ENCODE data around the gene CORO6. TPM values are rescaled to one million over a fixed set of nuclear protein-coding genes. Genes with fewer than 3 reads are reported as not detected.

CORO6 gene
- total RNA-seq, 1 experiment from 2014 or later = 2.3 TPM

DNA sequence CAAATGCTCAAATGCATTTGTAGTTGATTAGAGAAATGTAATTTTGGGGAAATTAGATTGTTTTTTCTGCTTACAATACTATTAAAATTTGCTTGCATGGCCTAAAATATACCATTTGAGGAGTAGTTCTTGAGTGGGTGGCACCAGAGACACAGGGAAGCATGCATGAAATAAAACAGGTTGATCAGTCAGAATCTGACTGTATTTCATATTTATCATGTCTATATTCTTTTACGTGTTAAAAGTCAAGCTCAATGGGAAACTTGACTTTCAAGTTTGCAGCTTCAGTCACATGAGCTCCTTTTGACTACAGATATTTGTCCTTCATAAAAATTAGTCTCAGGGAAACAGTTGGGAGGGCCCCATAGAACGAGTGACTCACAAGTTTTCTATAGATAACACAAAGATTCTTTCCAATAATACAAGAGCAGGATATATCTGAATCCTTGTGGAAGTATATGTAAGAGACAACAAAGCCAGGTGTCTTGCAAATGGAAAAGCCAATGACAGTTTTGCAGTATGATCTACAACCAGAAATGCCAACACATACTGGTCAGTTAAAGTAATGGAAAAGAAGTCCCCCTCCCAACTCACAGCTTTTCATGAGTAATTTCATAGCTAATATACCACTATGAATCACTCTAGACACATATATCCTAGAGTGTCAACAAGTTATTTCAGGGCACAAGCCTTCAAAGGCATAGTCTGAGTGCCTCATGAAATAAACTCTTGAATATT lies 42.2 kb upstream of the CORO6 start:
- Histone ChIP-seq H2BK12ac (ENCODE audit: insufficient read length, low read depth, low read length) (no peak overlapping the region), H3K14ac (ENCODE audit: insufficient read depth, low read length) (no peak overlapping the region), H2BK120ac (ENCODE audit: low read depth, low read length, poor library complexity, severe bottlenecking) (no peak overlapping the region), H3T11ph (ENCODE audit: low read length) (no peak overlapping the region), H3K27ac (ENCODE audit: insufficient read length, low read depth, low read length) (no peak overlapping the region), H2BK15ac (ENCODE audit: low read depth, low read length) (no peak overlapping the region), H2AFZ (ENCODE audit: low read length) (no peak overlapping the region), H3K23me2 (ENCODE audit: insufficient read length, low read depth, low read length, poor library complexity, severe bottlenecking) (no peaks in the 10 kb centered on the region), H3K79me1 (ENCODE audit: insufficient read depth, low read depth, low read length, poor library complexity, severe bottlenecking) (no peaks in the 10 kb centered on the region), H4K8ac (replicated peaks; ENCODE audit: insufficient read length, low read depth, low read length) (no peak overlapping the region), H3K9me3 (ENCODE audit: control insufficient read depth, low read depth, low read length) (no peaks in the 10 kb centered on the region), H4K5ac (ENCODE audit: insufficient read length, low read depth, low read length) (no peak overlapping the region), H3K18ac (ENCODE audit: insufficient read length, low read depth, low read length) (no peak overlapping the region), H2AK5ac (ENCODE audit: insufficient read length, low read length) (no peak overlapping the region), H3K4me1 (ENCODE audit: insufficient read depth, low read length) (no peaks in the 10 kb centered on the region; the same call in 1 of the 2 replicates), H2BK5ac (ENCODE audit: insufficient read length, low read length) (no peak overlapping the region), H4K91ac (ENCODE audit: insufficient read length, low read depth, low read length) (no peak overlapping the region), H3K27me3 (ENCODE audit: insufficient read depth, low read length) (no peaks in the 10 kb centered on the region), H3K9ac (ENCODE audit: extremely low read depth, insufficient read length, low read length) (no peak overlapping the region), H2BK20ac (ENCODE audit: low read depth, low read length, poor library complexity, severe bottlenecking) (no peak overlapping the region), H3K4ac (ENCODE audit: low read depth, low read length) (no peak overlapping the region), H4K20me1 (ENCODE audit: control insufficient read depth, insufficient read depth, insufficient read length) (no peaks in the 10 kb centered on the region), H3K56ac (ENCODE audit: insufficient read length, low read depth, low read length) (no peak overlapping the region), H3K23ac (ENCODE audit: insufficient read length, low read depth, low read length) (no peak overlapping the region), H3K79me2 (ENCODE audit: insufficient read depth, low read length) (no peaks in the 10 kb centered on the region), H3K4me2 (ENCODE audit: insufficient read depth, insufficient read length, low read length) (no peak overlapping the region)
- Mint-ChIP-seq H3K4me1 (peaks cover 13% of the 10 kb centered on the region in 2 experiments), H3K36me3 (ENCODE audit: insufficient read depth in 1 of 3, low read depth in 3 of 3) (peaks cover 0 to 12% (median 4%) of the 10 kb centered on the region in 3 experiments; a peak in 4 of 7 replicates), H3K27me3 (ENCODE audit: low read depth) (no peaks in the 10 kb centered on the region), H3K4me3 (no peak overlapping the region), H3K27ac (no peak overlapping the region), H3K9me3 (no peaks in the 10 kb centered on the region)
- no peak for TF ChIP-seq CTCF (conservative IDR thresholded peaks at IDR 0.05)
- no CpG with 5 or more reads among the region's 2 CpGs for WGBS (ENCODE audit: extremely low coverage, insufficient read length, low lambda C conversion rate)
- no peak for DNase-seq
